ENCODE measurements around the gene CLDN20.
A peak's percentile ranks its signal among the peaks of the same experiment; 100 is the strongest.

Gene CLDN20

GRCh38 chr6:155313602-155314091, 49.8 kb downstream of the CLDN20 start:
- DNase-seq (ENCODE audit: low read depth): peak; percentile 71

GRCh38 chr6:155314092-155314772, 50.4 kb downstream of the CLDN20 start, which contains the start of gene TFB1M:
Gene TFB1M, minus strand, starts transcription at chr6:155314484. Its CDS starts 56 bp downstream, at chr6:155314428.
- peak; percentile 99 for DNase-seq (ENCODE audit: low read depth)

- peak; percentile 90 for DNase-seq (ENCODE audit: low read depth)
Measured at GRCh38 chr6:155314773-155315515, 51.1 kb downstream of the CLDN20 start.

- DNase-seq (ENCODE audit: low read depth): peak; percentile 21
Measured at GRCh38 chr6:155315516-155315871, 51.7 kb downstream of the CLDN20 start.

GRCh38 chr6:155316419-155316818, 52.6 kb downstream of the CLDN20 start:
- DNase-seq (ENCODE audit: low read depth): no peak

GRCh38 chr6:155317186-155317585, 53.4 kb downstream of the CLDN20 start:
- peak; percentile 52 for DNase-seq (ENCODE audit: low read depth)

- DNase-seq (ENCODE audit: low read depth): no peak
Measured at GRCh38 chr6:155319902-155320301, 56.1 kb downstream of the CLDN20 start.

GRCh38 chr6:155324172-155324571, 60.4 kb downstream of the CLDN20 start:
- DNase-seq (ENCODE audit: low read depth): no peak

- no peak for DNase-seq (ENCODE audit: low read depth)
Measured at GRCh38 chr6:155324993-155325392, 61.2 kb downstream of the CLDN20 start.

- DNase-seq (ENCODE audit: low read depth): no peak
Measured at GRCh38 chr6:155325700-155326516, 62.1 kb downstream of the CLDN20 start.

Data from ELR (cell line).